Esophagus muscularis mucosa (tissue), 4 donors: Measurements from ENCODE around the gene MAGI2. TPM values are rescaled to one million over a fixed set of nuclear protein-coding genes. Genes with fewer than 3 reads are reported as not detected.

ENCODE experiments used
- DNase-seq: peaks from one replicate; pipeline ENCODE4 v3.0.0-alpha.2; 2017; ENCODE audit errors: extremely low spot score
- H3K27ac ChIP-seq, 4 donors: fragments of 200-600 bp; sonication (generic); replicated peaks in 1 of 4; 1 replicate in 3 of 4; 2 replicates in 1 of 4; pipeline ENCODE4 v1.5.1; 2016 to 2019; ENCODE audit warnings: mild to moderate bottlenecking in 1 of 4
- H3K27me3 ChIP-seq, 4 donors: fragments of 200-600 bp; sonication (generic); one replicate each; pipeline versions ENCODE4 v1.5.1 to v1.6.0; 2016 to 2019
- H3K36me3 ChIP-seq, 4 donors: fragments of 200-600 bp; sonication (generic); one replicate each; pipeline ENCODE4 v1.5.1; 2016 to 2019
- H3K4me1 ChIP-seq, 4 donors: fragments of 200-600 bp; sonication (generic); one replicate each; pipeline ENCODE4 v1.5.1; 2016 to 2019
- H3K4me3 ChIP-seq, 4 donors: fragments of 200-600 bp; sonication (generic); 1 replicate in 2 of 4; 2 replicates in 2 of 4; pipeline ENCODE4 v1.5.1; 2016 to 2019; ENCODE audit warnings: mild to moderate bottlenecking in 4 of 4, moderate library complexity in 1 of 4
- H3K9me3 ChIP-seq, 4 donors: fragments of 200-600 bp; sonication (generic); 1 replicate in 3 of 4; 2 replicates in 1 of 4; pipeline ENCODE4 v1.5.1; 2016 to 2019
- EP300 ChIP-seq: sonication (generic); formaldehyde crosslinking; IDR thresholded peaks from one replicate; pipeline ENCODE4 v1.6.1; 2017; ENCODE audit warnings: antibody characterized with exemption
- POLR2A ChIP-seq: fragments of 450-650 bp; IDR thresholded peaks from one replicate; pipeline ENCODE4 v1.6.1; 2017; ENCODE audit warnings: antibody characterized with exemption, moderate library complexity, mild to moderate bottlenecking, low read depth
- POLR2AphosphoS5 ChIP-seq, 2 donors: sonication (generic); formaldehyde crosslinking; IDR thresholded peaks; one replicate each; pipeline ENCODE4 v1.6.1; 2017; ENCODE audit warnings: antibody characterized with exemption in 2 of 2
- WGBS: methylation state at CpG from one replicate; pipeline ENCODE4 v1.1.5; 2018; 5-methylcytosine and 5-hydroxymethylcytosine counted together
- intact Hi-C: fragments of 100-400 bp; cut with DNase I; formaldehyde crosslinking; loops from one replicate; pipeline ENCODE4 v1.15.1; 2023
- total RNA-seq, 4 donors: library from RNA; depleted of rRNA; stranded (reverse); fragments of >200 nt; gene quantifications; one replicate each; pipeline versions ENCODE4 v1.1.0 to v1.2.1, GENCODE V29; 2016
- TF ChIP-seq, protein P1 (sequence below), 3 experiments: fragments of 200-600 bp in 2 of 3; fragments of 450-650 bp in 1 of 3; sonication (generic) in 2 of 3; IDR thresholded peaks; one replicate each; pipeline ENCODE4 v1.5.1; 2017 to 2019; ENCODE audit warnings: antibody characterized with exemption in 3 of 3, mild to moderate bottlenecking in 2 of 3, moderate library complexity in 1 of 3

Gene MAGI2
- total RNA-seq, 4 donors from 2014 or later, result 14.4 to 22.3 (median 21.2) TPM

DNA sequence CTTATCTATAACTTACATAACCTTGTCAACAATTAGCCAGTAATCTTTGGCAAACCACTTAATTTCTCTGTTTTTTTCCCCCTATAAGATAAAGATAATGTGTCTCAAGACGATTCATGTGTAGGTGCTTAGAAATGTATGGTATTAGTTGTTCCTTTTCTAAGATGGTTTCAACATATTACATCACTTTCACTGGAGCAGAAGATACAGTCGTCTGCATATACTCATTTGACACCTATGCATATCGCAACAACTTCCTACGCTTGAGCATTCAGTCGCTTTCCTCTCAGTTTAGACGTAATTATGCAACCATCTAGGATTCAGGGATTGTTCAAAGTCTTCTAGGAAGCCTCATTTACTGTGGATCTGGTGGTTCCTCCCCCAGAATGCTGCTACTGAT, 1258.2 kb downstream of the MAGI2 start:
- Histone ChIP-seq H3K27ac (no peak overlapping the region), H3K4me1 (peaks cover 0 to 9% (median 0%) of the 10 kb centered on the region in 4 donors), H3K9me3 (no peaks in the 10 kb centered on the region), H3K27me3 (no peaks in the 10 kb centered on the region), H3K36me3 (no peaks in the 10 kb centered on the region), H3K4me3 (no peak overlapping the region)
- 88% methylated on average over 6 of the region's 6 CpGs for WGBS
- TF ChIP-seq EP300 (no peak), POLR2AphosphoS5 (IDR thresholded peaks at IDR 0.05) (no peak), POLR2A (no peak)
- TF ChIP-seq, protein P1, sequence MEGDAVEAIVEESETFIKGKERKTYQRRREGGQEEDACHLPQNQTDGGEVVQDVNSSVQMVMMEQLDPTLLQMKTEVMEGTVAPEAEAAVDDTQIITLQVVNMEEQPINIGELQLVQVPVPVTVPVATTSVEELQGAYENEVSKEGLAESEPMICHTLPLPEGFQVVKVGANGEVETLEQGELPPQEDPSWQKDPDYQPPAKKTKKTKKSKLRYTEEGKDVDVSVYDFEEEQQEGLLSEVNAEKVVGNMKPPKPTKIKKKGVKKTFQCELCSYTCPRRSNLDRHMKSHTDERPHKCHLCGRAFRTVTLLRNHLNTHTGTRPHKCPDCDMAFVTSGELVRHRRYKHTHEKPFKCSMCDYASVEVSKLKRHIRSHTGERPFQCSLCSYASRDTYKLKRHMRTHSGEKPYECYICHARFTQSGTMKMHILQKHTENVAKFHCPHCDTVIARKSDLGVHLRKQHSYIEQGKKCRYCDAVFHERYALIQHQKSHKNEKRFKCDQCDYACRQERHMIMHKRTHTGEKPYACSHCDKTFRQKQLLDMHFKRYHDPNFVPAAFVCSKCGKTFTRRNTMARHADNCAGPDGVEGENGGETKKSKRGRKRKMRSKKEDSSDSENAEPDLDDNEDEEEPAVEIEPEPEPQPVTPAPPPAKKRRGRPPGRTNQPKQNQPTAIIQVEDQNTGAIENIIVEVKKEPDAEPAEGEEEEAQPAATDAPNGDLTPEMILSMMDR (IDR thresholded peaks at IDR 0.05), result no peak
- intact Hi-C loops, result no loop called here
- DNase-seq, result no peak

DNA sequence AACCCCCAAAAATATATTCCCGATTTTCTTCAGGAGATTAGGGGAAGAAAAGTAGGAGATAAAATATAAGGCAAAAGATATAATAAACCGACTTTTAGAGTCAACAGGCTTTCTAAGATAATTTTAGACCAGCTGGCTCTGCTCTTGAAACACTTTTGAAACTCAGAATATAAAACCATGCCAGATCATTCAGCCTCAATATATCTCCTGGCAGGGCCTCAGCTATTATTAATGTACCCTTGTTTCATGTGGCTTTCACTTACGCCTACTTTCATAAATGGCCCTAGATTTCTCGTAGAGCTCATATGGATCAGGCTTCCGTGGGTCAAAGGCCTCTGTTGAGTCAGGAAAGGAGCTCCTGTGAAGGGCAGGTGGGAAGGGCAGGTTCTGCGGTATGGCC, 1258.9 kb downstream of the MAGI2 start:
- Histone ChIP-seq H3K36me3 (no peaks in the 10 kb centered on the region), H3K4me3 (no peak overlapping the region), H3K4me1 (peaks cover 0 to 9% (median 0%) of the 10 kb centered on the region in 4 donors), H3K27ac (no peak overlapping the region), H3K9me3 (no peaks in the 10 kb centered on the region), H3K27me3 (no peaks in the 10 kb centered on the region)
- TF ChIP-seq EP300 (no peak), POLR2A (no peak), POLR2AphosphoS5 (IDR thresholded peaks at IDR 0.05) (no peak)
- TF ChIP-seq, protein P1 (IDR thresholded peaks at IDR 0.05), result no peak
- 66% methylated on average over 6 of the region's 6 CpGs for WGBS
- DNase-seq, result no peak
- intact Hi-C loops, result no loop called here

DNA sequence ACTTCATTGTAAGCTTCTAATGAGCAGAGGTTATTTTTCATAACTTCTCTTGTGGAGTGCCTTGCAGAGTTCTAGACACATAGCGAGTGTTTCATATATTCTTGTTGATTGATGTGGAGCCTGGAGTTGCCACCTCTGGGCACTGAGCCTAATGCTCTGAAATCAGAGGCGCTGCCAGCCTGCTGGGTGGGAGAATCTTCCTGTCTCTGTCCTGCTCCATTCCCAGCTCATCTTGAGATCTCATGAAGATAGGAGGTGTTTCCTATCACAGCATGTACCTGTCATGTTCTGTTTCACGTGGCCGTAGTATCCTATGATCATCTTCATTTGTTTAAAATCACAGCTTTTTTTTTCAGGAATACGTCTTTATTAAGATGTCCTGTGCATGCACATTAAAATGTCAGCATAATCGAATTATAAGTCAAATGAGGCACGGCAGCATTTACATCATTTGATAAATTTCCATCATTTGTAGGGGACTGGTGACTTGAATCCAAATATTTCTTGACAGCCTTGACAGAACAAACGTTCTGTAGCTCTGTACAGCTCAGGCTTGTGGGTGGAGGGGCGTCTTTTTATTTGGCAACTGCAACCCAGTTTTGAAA, 1261.9 kb downstream of the MAGI2 start:
- intact Hi-C loops, result no loop called here
- DNase-seq, result no peak
- no peaks in the 10 kb centered on the region for H3K36me3 ChIP-seq
- WGBS, result 63% methylated on average over 9 of the region's 9 CpGs
- no peak for TF ChIP-seq POLR2A
- TF ChIP-seq EP300, result no peak
- no peak overlapping the region for H3K27ac ChIP-seq
- H3K9me3 ChIP-seq, result no peaks in the 10 kb centered on the region
- H3K4me3 ChIP-seq, result no peak overlapping the region
- peaks cover 0 to 9% (median 0%) of the 10 kb centered on the region in 4 donors for H3K4me1 ChIP-seq
- H3K27me3 ChIP-seq, result no peaks in the 10 kb centered on the region

DNA sequence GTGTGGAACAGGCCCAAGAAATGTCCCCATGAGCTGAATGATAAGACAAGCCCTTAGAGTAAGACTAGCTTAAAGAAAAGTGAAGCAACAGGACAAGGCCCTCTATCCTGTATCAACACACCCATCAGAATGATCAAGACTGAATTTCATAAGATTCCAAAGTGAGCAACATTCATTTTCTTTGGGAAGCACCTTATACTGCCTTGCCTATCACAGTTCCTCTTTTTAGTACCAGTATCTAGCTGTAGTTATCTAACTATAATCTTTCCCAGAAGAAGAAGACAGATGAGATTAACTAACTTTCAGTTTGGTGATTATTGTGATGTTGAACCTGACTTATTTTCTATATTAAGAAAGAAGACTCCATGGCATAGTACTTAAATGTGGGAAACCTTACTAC, 1263.7 kb downstream of the MAGI2 start:
- intact Hi-C loops, result no loop called here
- DNase-seq, result no peak
- H3K9me3 ChIP-seq, result no peaks in the 10 kb centered on the region
- no peak overlapping the region for H3K27ac ChIP-seq
- no peak overlapping the region for H3K4me3 ChIP-seq
- H3K27me3 ChIP-seq, result no peaks in the 10 kb centered on the region
- no peaks in the 10 kb centered on the region for H3K36me3 ChIP-seq
- TF ChIP-seq, protein P1 (IDR thresholded peaks at IDR 0.05), result no peak
- TF ChIP-seq EP300, result no peak
- no peak for TF ChIP-seq POLR2A
- no peak for TF ChIP-seq POLR2AphosphoS5 (IDR thresholded peaks at IDR 0.05)
- peaks cover 0 to 9% (median 0%) of the 10 kb centered on the region in 4 donors for H3K4me1 ChIP-seq

DNA sequence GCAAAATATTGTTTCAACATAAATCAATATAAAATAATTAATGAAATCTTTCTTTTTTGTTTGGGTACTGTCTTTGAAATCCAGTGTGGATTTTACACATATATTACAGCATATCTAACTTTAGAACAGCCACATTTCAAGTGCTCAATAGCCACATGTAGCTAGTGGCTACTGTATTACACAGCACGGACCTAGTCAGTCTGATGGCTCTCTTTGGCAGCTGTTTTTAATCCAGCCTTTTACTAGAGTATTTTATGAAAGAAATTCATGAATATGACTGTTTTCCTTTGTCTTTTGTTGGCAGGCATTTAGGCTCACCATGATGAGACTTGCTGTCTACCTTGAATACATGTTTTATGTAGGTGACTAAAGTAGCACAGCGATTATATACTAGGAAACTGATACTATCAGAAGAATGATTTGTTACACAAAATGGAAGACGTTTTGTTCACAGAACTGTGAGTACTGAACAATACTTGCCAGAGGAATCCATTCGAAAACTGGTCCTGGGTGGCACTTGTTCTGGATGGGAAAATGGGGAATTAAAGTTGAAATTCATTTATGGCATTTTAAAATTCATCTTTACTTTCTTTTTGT, 1268.2 kb downstream of the MAGI2 start:
- TF ChIP-seq POLR2A, result no peak
- TF ChIP-seq, protein P1 (IDR thresholded peaks at IDR 0.05), result no peak
- no peak for TF ChIP-seq EP300
- TF ChIP-seq POLR2AphosphoS5 (IDR thresholded peaks at IDR 0.05), result no peak
- no peaks in the 10 kb centered on the region for H3K27me3 ChIP-seq
- no peaks in the 10 kb centered on the region for H3K4me1 ChIP-seq
- H3K36me3 ChIP-seq, result no peaks in the 10 kb centered on the region
- intact Hi-C loops, result no loop called here
- no peak overlapping the region for H3K4me3 ChIP-seq
- no peaks in the 10 kb centered on the region for H3K9me3 ChIP-seq
- DNase-seq, result no peak
- 89% methylated on average over 4 of the region's 4 CpGs for WGBS
- no peak overlapping the region for H3K27ac ChIP-seq
